ENCODE data around the gene MGARP. TPM values are rescaled to one million over a fixed set of nuclear protein-coding genes. Genes with fewer than 3 reads are reported as not detected.
"Not testable (repeated sequence)": the region's sequence is repeated elsewhere in the genome, so short reads cannot be mapped to it uniquely, and the experiment has no call there.

The MGARP gene
- total RNA-seq, 6 donors from 2014 or later, result 0.43 to 0.98 TPM; not detected in 4

DNA sequence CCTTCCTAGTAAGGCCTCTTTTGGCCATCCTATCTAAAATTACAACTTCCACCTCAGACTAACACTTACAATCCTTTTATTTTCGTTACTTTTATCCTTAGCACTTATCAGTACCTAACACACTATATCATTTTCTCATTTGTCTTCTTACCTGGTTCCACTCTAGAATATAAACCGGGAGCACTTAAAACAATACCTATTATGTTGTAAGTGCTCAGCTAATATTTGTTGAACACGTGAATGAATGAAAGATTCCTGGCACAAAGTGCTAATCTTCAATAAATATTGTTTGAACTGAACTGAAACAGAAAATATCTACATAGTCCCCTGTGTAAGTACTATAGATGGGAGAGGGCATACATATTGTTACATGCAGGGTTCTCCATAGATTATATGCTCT lies 14.4 kb downstream of the MGARP start:
- no peak for DNase-seq
- TF ChIP-seq, protein P1, sequence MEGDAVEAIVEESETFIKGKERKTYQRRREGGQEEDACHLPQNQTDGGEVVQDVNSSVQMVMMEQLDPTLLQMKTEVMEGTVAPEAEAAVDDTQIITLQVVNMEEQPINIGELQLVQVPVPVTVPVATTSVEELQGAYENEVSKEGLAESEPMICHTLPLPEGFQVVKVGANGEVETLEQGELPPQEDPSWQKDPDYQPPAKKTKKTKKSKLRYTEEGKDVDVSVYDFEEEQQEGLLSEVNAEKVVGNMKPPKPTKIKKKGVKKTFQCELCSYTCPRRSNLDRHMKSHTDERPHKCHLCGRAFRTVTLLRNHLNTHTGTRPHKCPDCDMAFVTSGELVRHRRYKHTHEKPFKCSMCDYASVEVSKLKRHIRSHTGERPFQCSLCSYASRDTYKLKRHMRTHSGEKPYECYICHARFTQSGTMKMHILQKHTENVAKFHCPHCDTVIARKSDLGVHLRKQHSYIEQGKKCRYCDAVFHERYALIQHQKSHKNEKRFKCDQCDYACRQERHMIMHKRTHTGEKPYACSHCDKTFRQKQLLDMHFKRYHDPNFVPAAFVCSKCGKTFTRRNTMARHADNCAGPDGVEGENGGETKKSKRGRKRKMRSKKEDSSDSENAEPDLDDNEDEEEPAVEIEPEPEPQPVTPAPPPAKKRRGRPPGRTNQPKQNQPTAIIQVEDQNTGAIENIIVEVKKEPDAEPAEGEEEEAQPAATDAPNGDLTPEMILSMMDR (IDR thresholded peaks at IDR 0.05), result no peak
- TF ChIP-seq POLR2AphosphoS5 (IDR thresholded peaks at IDR 0.05), result no peak
- TF ChIP-seq POLR2A (IDR thresholded peaks at IDR 0.05), result no peak
- no peak for TF ChIP-seq EP300 (IDR thresholded peaks at IDR 0.05)
- H3K27ac ChIP-seq, result no peak overlapping the region
- H3K36me3 ChIP-seq, result no peaks in the 10 kb centered on the region
- no peaks in the 10 kb centered on the region for H3K9me3 ChIP-seq
- H3K27me3 ChIP-seq, result no peaks in the 10 kb centered on the region
- 48 to 55% methylated on average over 3 of the region's 3 CpGs for WGBS, 2 donors
- no peak overlapping the region for H3K4me3 ChIP-seq
- peaks cover 0 to 7% (median 6%) of the 10 kb centered on the region in 4 donors for H3K4me1 ChIP-seq
- ATAC-seq (ENCODE audit: low FRiP score in 2 of 2), result no peak

DNA sequence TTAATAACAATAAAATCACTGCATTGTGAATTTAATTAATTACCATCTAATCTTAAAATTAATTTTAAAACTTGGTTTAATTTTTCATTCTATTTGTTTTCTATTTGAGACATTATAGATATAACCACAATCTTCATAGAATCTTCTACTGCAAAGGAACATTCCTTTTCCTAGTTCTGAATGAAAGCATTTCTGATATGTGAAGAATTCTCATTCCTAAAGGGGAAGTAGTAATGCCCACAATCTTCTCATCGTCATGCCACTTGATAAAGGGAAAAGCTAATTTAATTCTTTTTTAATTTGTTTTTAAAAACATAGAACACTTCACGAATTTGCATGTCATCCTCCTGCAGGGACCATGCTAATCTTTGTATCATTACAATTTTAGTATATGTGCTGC lies 23.7 kb downstream of the MGARP start:
- TF ChIP-seq POLR2A (IDR thresholded peaks at IDR 0.05) (no peak), POLR2AphosphoS5 (IDR thresholded peaks at IDR 0.05) (no peak), EP300 (IDR thresholded peaks at IDR 0.05) (no peak)
- TF ChIP-seq, protein P1 (IDR thresholded peaks at IDR 0.05), result no peak
- Histone ChIP-seq H3K4me1 (no peaks in the 10 kb centered on the region), H3K27ac (no peak overlapping the region), H3K27me3 (no peaks in the 10 kb centered on the region), H3K9me3 (no peaks in the 10 kb centered on the region), H3K36me3 (no peaks in the 10 kb centered on the region), H3K4me3 (no peak overlapping the region)
- WGBS, 2 donors, result 57 to 62% methylated on average over 2 of the region's 2 CpGs
- DNase-seq (no peak), ATAC-seq (ENCODE audit: low FRiP score in 2 of 2) (no peak)

DNA sequence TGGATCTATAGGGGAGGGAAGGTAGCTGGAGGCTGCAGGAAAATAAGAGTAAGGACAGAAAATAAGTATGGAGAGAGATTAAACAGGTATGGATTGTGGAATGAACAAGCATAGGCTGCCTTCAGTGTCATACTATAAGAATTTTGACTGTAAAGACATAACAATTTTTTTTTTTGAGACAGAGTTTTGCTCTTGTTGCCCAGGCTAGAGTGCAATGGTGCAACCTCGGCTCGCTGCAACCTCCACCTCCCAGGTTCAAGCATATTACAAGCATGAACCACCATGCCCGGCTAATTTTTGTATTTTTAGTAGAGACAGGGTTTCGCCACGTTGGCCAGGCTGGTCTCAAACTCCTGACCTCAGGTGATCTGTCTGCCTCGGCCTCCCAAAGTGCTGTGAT lies 24.4 kb downstream of the MGARP start:
- not testable (repeated sequence) for H3K4me3 ChIP-seq; H3K27ac ChIP-seq; H3K4me1 ChIP-seq; ATAC-seq (ENCODE audit: low FRiP score in 2 of 2); H3K36me3 ChIP-seq; DNase-seq; H3K9me3 ChIP-seq; H3K27me3 ChIP-seq
- WGBS, 2 donors, result 95% methylated on average over 6 of the region's 6 CpGs

DNA sequence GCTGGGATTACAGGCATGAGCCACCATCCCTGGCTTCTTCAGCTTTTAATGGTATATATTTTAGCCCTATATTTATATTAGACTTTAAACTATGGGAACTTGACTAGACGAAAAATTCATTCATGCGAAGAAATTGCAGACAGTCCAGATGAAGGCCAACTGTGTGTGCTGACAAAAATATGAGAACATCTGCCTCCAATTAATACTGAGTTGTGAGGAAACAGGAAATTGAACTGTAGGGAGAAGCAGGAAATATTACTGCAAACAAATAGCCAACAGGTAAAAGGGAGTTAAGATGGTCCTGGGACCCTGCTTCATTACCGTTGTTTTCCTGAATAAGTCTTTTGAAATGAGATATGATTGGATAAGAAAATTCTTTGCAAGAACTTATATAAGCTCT lies 26.3 kb downstream of the MGARP start:
- Histone ChIP-seq H3K9me3 (no peaks in the 10 kb centered on the region), H3K36me3 (no peaks in the 10 kb centered on the region), H3K27ac (no peak overlapping the region), H3K27me3 (no peaks in the 10 kb centered on the region), H3K4me1 (no peaks in the 10 kb centered on the region), H3K4me3 (no peak overlapping the region)
- DNase-seq (no peak), ATAC-seq (ENCODE audit: low FRiP score in 2 of 2) (no peak)
- WGBS, 2 donors, result 79 to 85% methylated on average over 3 of the region's 3 CpGs
- TF ChIP-seq EP300 (IDR thresholded peaks at IDR 0.05) (no peak), POLR2A (IDR thresholded peaks at IDR 0.05) (no peak), POLR2AphosphoS5 (IDR thresholded peaks at IDR 0.05) (no peak)
- TF ChIP-seq, protein P1 (IDR thresholded peaks at IDR 0.05), result no peak

DNA sequence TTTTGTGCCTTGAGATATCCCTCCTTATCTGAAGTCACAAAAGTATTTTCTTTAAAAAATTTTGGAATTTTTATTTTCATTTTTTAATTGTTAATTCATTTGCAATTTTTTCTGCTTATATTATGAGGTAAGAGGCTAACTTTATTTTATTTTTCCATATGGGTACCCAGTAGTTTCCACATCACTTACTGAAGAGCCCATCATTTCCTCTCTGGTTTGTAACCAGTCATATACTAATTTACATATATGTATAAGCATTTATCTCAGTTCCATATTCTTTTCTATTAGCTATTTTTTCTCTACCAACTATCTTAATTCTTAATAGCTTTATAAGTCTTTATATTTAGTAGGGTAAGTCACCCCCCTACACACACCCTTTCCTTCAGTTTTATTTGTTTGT lies 27.0 kb downstream of the MGARP start:
- TF ChIP-seq EP300 (IDR thresholded peaks at IDR 0.05), result no peak
- TF ChIP-seq POLR2A (IDR thresholded peaks at IDR 0.05), result no peak
- TF ChIP-seq, protein P1 (IDR thresholded peaks at IDR 0.05), result no peak
- TF ChIP-seq POLR2AphosphoS5 (IDR thresholded peaks at IDR 0.05), result no peak
- H3K9me3 ChIP-seq, result no peaks in the 10 kb centered on the region
- H3K4me1 ChIP-seq, result no peaks in the 10 kb centered on the region
- ATAC-seq (ENCODE audit: low FRiP score in 2 of 2) (no peak), DNase-seq (no peak)
- H3K27me3 ChIP-seq, result no peaks in the 10 kb centered on the region
- no peak overlapping the region for H3K27ac ChIP-seq
- H3K36me3 ChIP-seq, result no peaks in the 10 kb centered on the region
- H3K4me3 ChIP-seq, result no peak overlapping the region
